Thyroid gland (tissue), 4 donors: ENCODE measurements around the gene RPUSD1.

Experiments
- POLR2A ChIP-seq, 2 donors: fragments of 450-650 bp; IDR thresholded peaks; one replicate each; pipeline ENCODE4 v1.6.1; 2017; ENCODE audit warnings: antibody characterized with exemption in 2 of 2, mild to moderate bottlenecking in 2 of 2, moderate library complexity in 1 of 2
- TF ChIP-seq, protein P1 (sequence below), 6 experiments: fragments of 200-600 bp in 3 of 6; fragments of 450-650 bp in 3 of 6; sonication (generic) in 3 of 6; IDR thresholded peaks; one replicate each; pipeline ENCODE4 v1.5.1; 2016 to 2019; ENCODE audit warnings: antibody characterized with exemption in 6 of 6, mild to moderate bottlenecking in 2 of 6, inconsistent platforms in 1 of 6, moderate library complexity in 1 of 6

DNA sequence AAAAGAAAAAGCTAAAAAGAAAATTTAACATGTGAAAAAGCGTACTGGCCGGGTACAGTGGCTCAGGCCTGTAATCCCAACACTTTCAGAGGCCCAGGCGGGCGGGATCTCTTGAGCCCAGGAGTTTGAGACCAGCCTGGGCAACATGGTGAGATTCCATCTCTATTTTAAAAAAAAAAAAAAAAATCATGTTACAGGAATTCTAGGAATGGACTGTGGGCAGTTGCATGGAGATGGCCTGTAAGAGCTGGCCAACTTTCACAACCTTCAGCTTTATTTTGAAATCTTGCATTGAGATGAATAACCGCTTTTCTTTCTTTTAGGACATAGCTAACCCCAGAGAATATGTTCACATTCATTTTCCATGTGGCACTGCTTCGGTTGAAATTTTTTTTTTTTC, 39.2 kb downstream of the RPUSD1 start:
- TF ChIP-seq, protein P1, sequence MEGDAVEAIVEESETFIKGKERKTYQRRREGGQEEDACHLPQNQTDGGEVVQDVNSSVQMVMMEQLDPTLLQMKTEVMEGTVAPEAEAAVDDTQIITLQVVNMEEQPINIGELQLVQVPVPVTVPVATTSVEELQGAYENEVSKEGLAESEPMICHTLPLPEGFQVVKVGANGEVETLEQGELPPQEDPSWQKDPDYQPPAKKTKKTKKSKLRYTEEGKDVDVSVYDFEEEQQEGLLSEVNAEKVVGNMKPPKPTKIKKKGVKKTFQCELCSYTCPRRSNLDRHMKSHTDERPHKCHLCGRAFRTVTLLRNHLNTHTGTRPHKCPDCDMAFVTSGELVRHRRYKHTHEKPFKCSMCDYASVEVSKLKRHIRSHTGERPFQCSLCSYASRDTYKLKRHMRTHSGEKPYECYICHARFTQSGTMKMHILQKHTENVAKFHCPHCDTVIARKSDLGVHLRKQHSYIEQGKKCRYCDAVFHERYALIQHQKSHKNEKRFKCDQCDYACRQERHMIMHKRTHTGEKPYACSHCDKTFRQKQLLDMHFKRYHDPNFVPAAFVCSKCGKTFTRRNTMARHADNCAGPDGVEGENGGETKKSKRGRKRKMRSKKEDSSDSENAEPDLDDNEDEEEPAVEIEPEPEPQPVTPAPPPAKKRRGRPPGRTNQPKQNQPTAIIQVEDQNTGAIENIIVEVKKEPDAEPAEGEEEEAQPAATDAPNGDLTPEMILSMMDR (IDR thresholded peaks at IDR 0.05), result no peak
- TF ChIP-seq POLR2A (IDR thresholded peaks at IDR 0.05), result no peak
